ENCODE results near the gene OR2T33.

DNA sequence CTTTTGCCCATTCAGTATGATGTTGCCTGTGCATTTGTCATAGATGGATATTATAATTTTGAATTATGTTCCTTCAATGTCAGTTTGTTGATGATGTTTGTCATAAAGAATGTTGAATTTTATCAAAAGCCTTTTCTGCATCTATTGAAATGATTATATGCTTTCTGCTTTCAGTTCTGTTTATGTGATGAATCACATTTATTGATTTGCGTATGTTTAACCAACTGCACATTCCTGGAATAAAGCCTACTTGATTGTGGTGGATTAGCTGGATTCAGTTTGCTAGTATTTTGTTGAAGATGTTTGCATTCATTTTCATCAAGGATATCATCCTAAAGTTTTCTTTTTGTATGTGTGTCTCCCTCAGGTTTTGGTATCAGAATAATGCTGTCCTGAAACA is 52.2 kb downstream of the OR2T33 start:
- no peak for TF ChIP-seq TAF1 (IDR thresholded peaks at IDR 0.05; ENCODE audit: borderline replicate concordance, insufficient read depth, low read length)
- TF ChIP-seq POLR2AphosphoS5 (IDR thresholded peaks at IDR 0.05; ENCODE audit: low read depth, low read length) = no peak
- TF ChIP-seq, protein P1, sequence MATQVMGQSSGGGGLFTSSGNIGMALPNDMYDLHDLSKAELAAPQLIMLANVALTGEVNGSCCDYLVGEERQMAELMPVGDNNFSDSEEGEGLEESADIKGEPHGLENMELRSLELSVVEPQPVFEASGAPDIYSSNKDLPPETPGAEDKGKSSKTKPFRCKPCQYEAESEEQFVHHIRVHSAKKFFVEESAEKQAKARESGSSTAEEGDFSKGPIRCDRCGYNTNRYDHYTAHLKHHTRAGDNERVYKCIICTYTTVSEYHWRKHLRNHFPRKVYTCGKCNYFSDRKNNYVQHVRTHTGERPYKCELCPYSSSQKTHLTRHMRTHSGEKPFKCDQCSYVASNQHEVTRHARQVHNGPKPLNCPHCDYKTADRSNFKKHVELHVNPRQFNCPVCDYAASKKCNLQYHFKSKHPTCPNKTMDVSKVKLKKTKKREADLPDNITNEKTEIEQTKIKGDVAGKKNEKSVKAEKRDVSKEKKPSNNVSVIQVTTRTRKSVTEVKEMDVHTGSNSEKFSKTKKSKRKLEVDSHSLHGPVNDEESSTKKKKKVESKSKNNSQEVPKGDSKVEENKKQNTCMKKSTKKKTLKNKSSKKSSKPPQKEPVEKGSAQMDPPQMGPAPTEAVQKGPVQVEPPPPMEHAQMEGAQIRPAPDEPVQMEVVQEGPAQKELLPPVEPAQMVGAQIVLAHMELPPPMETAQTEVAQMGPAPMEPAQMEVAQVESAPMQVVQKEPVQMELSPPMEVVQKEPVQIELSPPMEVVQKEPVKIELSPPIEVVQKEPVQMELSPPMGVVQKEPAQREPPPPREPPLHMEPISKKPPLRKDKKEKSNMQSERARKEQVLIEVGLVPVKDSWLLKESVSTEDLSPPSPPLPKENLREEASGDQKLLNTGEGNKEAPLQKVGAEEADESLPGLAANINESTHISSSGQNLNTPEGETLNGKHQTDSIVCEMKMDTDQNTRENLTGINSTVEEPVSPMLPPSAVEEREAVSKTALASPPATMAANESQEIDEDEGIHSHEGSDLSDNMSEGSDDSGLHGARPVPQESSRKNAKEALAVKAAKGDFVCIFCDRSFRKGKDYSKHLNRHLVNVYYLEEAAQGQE (IDR thresholded peaks at IDR 0.05; ENCODE audit: insufficient read depth in 1 of 2, low read depth in 2 of 2, low read length in 2 of 2) = no peak
- no peak for TF ChIP-seq SIN3A (IDR thresholded peaks at IDR 0.05; ENCODE audit: borderline replicate concordance, insufficient read depth, low read length)
